Osteocyte (in vitro differentiated cells): Measurements from ENCODE around the gene TASL. TPM values are rescaled to one million over a fixed set of nuclear protein-coding genes. Genes with fewer than 3 reads are reported as not detected.

ENCODE experiments used
- DNase-seq: peaks from one replicate; pipeline ENCODE4 v3.0.0; 2021; ENCODE audit warnings: mixed read lengths; ENCODE audit not compliant: unreplicated experiment; ENCODE audit errors: extremely low spot score
- H3K27ac Mint-ChIP-seq: one replicate; pipeline ENCODE4 v1.8.0; 2021; ENCODE audit warnings: mild to moderate bottlenecking, mixed read lengths; ENCODE audit not compliant: unreplicated experiment
- H3K27me3 Mint-ChIP-seq: one replicate; pipeline ENCODE4 v1.8.0; 2021; ENCODE audit warnings: mixed read lengths; ENCODE audit not compliant: unreplicated experiment
- H3K36me3 Mint-ChIP-seq: one replicate; pipeline ENCODE4 v1.8.0; 2021; ENCODE audit warnings: mixed read lengths; ENCODE audit not compliant: unreplicated experiment
- H3K4me1 Mint-ChIP-seq: one replicate; pipeline ENCODE4 v1.8.0; 2021; ENCODE audit warnings: mixed read lengths; ENCODE audit not compliant: unreplicated experiment
- H3K4me3 Mint-ChIP-seq: one replicate; pipeline ENCODE4 v1.8.0; 2021; ENCODE audit warnings: mild to moderate bottlenecking, moderate library complexity, mixed read lengths; ENCODE audit not compliant: unreplicated experiment
- H3K9me3 Mint-ChIP-seq: one replicate; pipeline ENCODE4 v1.8.0; 2021; ENCODE audit warnings: mixed read lengths; ENCODE audit not compliant: unreplicated experiment
- CTCF ChIP-seq: fragments of 200-600 bp; sonication (generic); IDR thresholded peaks from 2 replicates; pipeline ENCODE4 v1.5.0; 2021; ENCODE audit warnings: antibody characterized with exemption, mild to moderate bottlenecking, moderate library complexity
- total RNA-seq: library from RNA; stranded (reverse); gene quantifications from 2 replicates; pipeline ENCODE4 v1.2.1, GENCODE V29; 2021

The TASL gene
- total RNA-seq, 1 donor from 2014 or later: not detected

- no peak overlapping the region for H3K27ac Mint-ChIP-seq
Measured at GRCh38 chrX:30618160-30618765, 40.7 kb upstream of the TASL start.

GRCh38 chrX:30615229-30615628, 37.7 kb upstream of the TASL start:
- no peaks in the 10 kb centered on the region for H3K36me3 Mint-ChIP-seq
- no peak for DNase-seq
- H3K27me3 Mint-ChIP-seq: no peaks in the 10 kb centered on the region
- peaks cover 7% of the 10 kb centered on the region for H3K9me3 Mint-ChIP-seq
- TF ChIP-seq CTCF: no peak
- H3K4me3 Mint-ChIP-seq: no peak overlapping the region
- H3K4me1 Mint-ChIP-seq: no peaks in the 10 kb centered on the region
- H3K27ac Mint-ChIP-seq: no peak overlapping the region

More at GRCh38 chrX:30618160-30618765, 40.7 kb upstream of the TASL start:
- Mint-ChIP-seq H3K4me1 (peaks cover 5% of the 10 kb centered on the region), H3K4me3 (no peak overlapping the region), H3K9me3 (peaks cover 22% of the 10 kb centered on the region), H3K27me3 (no peaks in the 10 kb centered on the region), H3K36me3 (no peaks in the 10 kb centered on the region)
- DNase-seq: no peak
- no peak for TF ChIP-seq CTCF

GRCh38 chrX:30613721-30614120, 36.2 kb upstream of the TASL start:
- Mint-ChIP-seq H3K9me3 (peaks cover 7% of the 10 kb centered on the region), H3K4me3 (no peak overlapping the region), H3K36me3 (no peaks in the 10 kb centered on the region), H3K27me3 (no peaks in the 10 kb centered on the region), H3K4me1 (no peaks in the 10 kb centered on the region), H3K27ac (no peak overlapping the region)
- TF ChIP-seq CTCF: no peak
- no peak for DNase-seq

GRCh38 chrX:30612250-30612655, 34.7 kb upstream of the TASL start:
- TF ChIP-seq CTCF: no peak
- Mint-ChIP-seq H3K36me3 (no peaks in the 10 kb centered on the region), H3K9me3 (peaks cover 7% of the 10 kb centered on the region), H3K27ac (no peak overlapping the region), H3K4me1 (no peaks in the 10 kb centered on the region), H3K27me3 (no peaks in the 10 kb centered on the region), H3K4me3 (no peak overlapping the region)
- no peak for DNase-seq

- Mint-ChIP-seq H3K27me3 (no peaks in the 10 kb centered on the region), H3K27ac (no peak overlapping the region), H3K9me3 (no peaks in the 10 kb centered on the region), H3K4me1 (no peaks in the 10 kb centered on the region), H3K4me3 (no peak overlapping the region), H3K36me3 (no peaks in the 10 kb centered on the region)
- DNase-seq: no peak
- TF ChIP-seq CTCF: no peak
Measured at GRCh38 chrX:30610026-30610425, 32.5 kb upstream of the TASL start.
